K562 (cell line): Measurements from ENCODE around the gene RNASEH2C. TPM values are rescaled to one million over a fixed set of nuclear protein-coding genes. Genes with fewer than 3 reads are reported as not detected.
A peak's percentile ranks its signal among the peaks of the same experiment; 100 is the strongest.

Experiments used
- ARNT ChIP-seq, 2 experiments: fragments of 450-650 bp; IDR thresholded peaks; 2 replicates each; pipeline ENCODE4 v1.6.1; 2016; ENCODE audit warnings: mild to moderate bottlenecking in 1 of 2
- CCAR2 ChIP-seq: fragments of 200-400 bp; formaldehyde crosslinking; IDR thresholded peaks from 2 replicates; pipeline ENCODE4 v1.6.1; 2017; ENCODE audit warnings: mild to moderate bottlenecking, low read depth, low read length
- ERF ChIP-seq: fragments of 450-650 bp; formaldehyde crosslinking; IDR thresholded peaks from 2 replicates; pipeline ENCODE4 v1.4.0; 2020; ENCODE audit warnings: mild to moderate bottlenecking, mixed read lengths
- GATAD2A ChIP-seq: fragments of 450-650 bp; IDR thresholded peaks from 2 replicates; pipeline ENCODE4 v1.6.1; 2017
- HNRNPLL ChIP-seq: fragments of 200-400 bp; formaldehyde crosslinking; IDR thresholded peaks from 2 replicates; pipeline ENCODE4 v1.6.1; 2017; ENCODE audit warnings: low read length, low read depth, mild to moderate bottlenecking; ENCODE audit not compliant: poor library complexity, severe bottlenecking
- KAT8 ChIP-seq: fragments of 450-650 bp; IDR thresholded peaks from 2 replicates; pipeline ENCODE4 v1.6.1; 2016; ENCODE audit warnings: low read depth, mild to moderate bottlenecking
- LARP7 ChIP-seq: fragments of 450-650 bp; IDR thresholded peaks from 2 replicates; pipeline ENCODE4 v1.6.1; 2016
- OTX1 ChIP-seq: fragments of 450-650 bp; formaldehyde crosslinking; IDR thresholded peaks from 2 replicates; pipeline ENCODE4 v1.4.0; 2022; ENCODE audit warnings: mild to moderate bottlenecking
- PHF20 ChIP-seq: fragments of 450-650 bp; IDR thresholded peaks from 2 replicates; pipeline ENCODE4 v1.6.1; 2018; ENCODE audit not compliant: partially characterized antibody
- PML ChIP-seq: IDR thresholded peaks from 2 replicates; pipeline ENCODE4 v1.6.1; 2012; ENCODE audit warnings: low read length, inconsistent platforms
- POLR3G ChIP-seq: IDR thresholded peaks from 2 replicates; pipeline ENCODE4 v1.6.1; 2011; ENCODE audit not compliant: insufficient read length, insufficient replicate concordance; ENCODE audit errors: extremely low read depth
- SMAD2 ChIP-seq: fragments of 150-350 bp; IDR thresholded peaks from 2 replicates; pipeline ENCODE4 v1.6.1; 2014; ENCODE audit warnings: low read depth, mild to moderate bottlenecking, low read length
- ZFP36 ChIP-seq: fragments of 150-350 bp; IDR thresholded peaks from 2 replicates; pipeline ENCODE4 v1.6.1; 2018; ENCODE audit warnings: low read length, low read depth; ENCODE audit not compliant: partially characterized antibody
- ZNF146 ChIP-seq: IDR thresholded peaks from one replicate; pipeline ENCODE4 v1.6.1; 2018; ENCODE audit warnings: missing compliant biosample characterization; ENCODE audit not compliant: unreplicated experiment
- ZNF217 ChIP-seq: sonication (generic); formaldehyde crosslinking; IDR thresholded peaks from 2 replicates; pipeline ENCODE4 v1.8.0; 2022; ENCODE audit warnings: mild to moderate bottlenecking, missing genetic modification reagents
- ZNF408 ChIP-seq: fragments of 250-450 bp; sonication (Bioruptor Pico); IDR thresholded peaks from 2 replicates; pipeline ENCODE4 v1.4.0; 2020; ENCODE audit warnings: low read depth, mild to moderate bottlenecking, moderate library complexity
- ZNF57 ChIP-seq: fragments of 450-650 bp; formaldehyde crosslinking; IDR thresholded peaks from 2 replicates; pipeline ENCODE4 v1.4.0; 2020; ENCODE audit warnings: mild to moderate bottlenecking, moderate library complexity
- polyA plus RNA-seq, 8 experiments: library from polyadenylated mRNA; depleted of rRNA in 4 of 8; stranded (reverse) in 5 of 8; unstranded in 3 of 8; fragments of >200 nt; fragmentation: Nextera tagmentation in 2 of 8; fragmentation: Illumina TruSeq in 1 of 8; extraction: Ambion mirVana in 2 of 8; extraction: Trizol in 1 of 8; gene quantifications; 2 replicates each; pipeline versions ENCODE4 v1.2.1 to v1.2.3, GENCODE V29; 2011 to 2014; ENCODE audit warnings: inconsistent platforms in 1 of 8, missing spikeins in 1 of 8
- total RNA-seq, 7 experiments: library from RNA; depleted of rRNA in 6 of 7; stranded (reverse); fragments of >200 nt in 6 of 7; fragmentation: Illumina TruSeq in 2 of 7; extraction: Trizol in 2 of 7; gene quantifications; 2 replicates each; pipeline versions ENCODE4 v1.2.1 to v1.2.3, GENCODE V29; 2011 to 2021; ENCODE audit warnings: low replicate concordance in 1 of 7
- TF ChIP-seq, protein P1 (sequence below): fragments of 450-650 bp; IDR thresholded peaks from 2 replicates; pipeline ENCODE4 v1.7.1; 2018; ENCODE audit warnings: mild to moderate bottlenecking, low read depth; ENCODE audit not compliant: partially characterized antibody
- TF ChIP-seq, protein P2 (sequence below), 2 experiments: fragments of 450-650 bp; IDR thresholded peaks; 2 replicates each; pipeline ENCODE4 v1.6.1; 2018; ENCODE audit warnings: mild to moderate bottlenecking in 2 of 2, low read depth in 1 of 2; ENCODE audit not compliant: partially characterized antibody in 2 of 2
- TF ChIP-seq, protein P3 (sequence below), 2 experiments: fragments of 450-650 bp in 1 of 2; sonication (generic) in 1 of 2; formaldehyde crosslinking in 1 of 2; IDR thresholded peaks in 1 of 2; conservative IDR thresholded peaks in 1 of 2; 2 replicates each; pipeline versions ENCODE4 v1.6.1 to v1.8.1; 2016 to 2023; ENCODE audit warnings: mild to moderate bottlenecking in 2 of 2, moderate library complexity in 2 of 2, inconsistent platforms in 1 of 2, missing genetic modification reagents in 1 of 2
- TF ChIP-seq, protein P4 (sequence below): sonication (generic); formaldehyde crosslinking; IDR thresholded peaks from 2 replicates; pipeline ENCODE4 v1.8.0; 2022; ENCODE audit warnings: mild to moderate bottlenecking, missing genetic modification reagents
- TF ChIP-seq, protein P5 (sequence below): fragments of 450-650 bp; IDR thresholded peaks from 2 replicates; pipeline ENCODE4 v1.6.1; 2016; ENCODE audit warnings: low read depth, mild to moderate bottlenecking, moderate library complexity

Gene RNASEH2C
- total and polyA plus RNA-seq, 9 of the 15 experiments (the other 6 are each of a cell fraction or from before 2014, with no cell fraction given), result 5.4 to 78.2 (median 15.6) TPM

DNA sequence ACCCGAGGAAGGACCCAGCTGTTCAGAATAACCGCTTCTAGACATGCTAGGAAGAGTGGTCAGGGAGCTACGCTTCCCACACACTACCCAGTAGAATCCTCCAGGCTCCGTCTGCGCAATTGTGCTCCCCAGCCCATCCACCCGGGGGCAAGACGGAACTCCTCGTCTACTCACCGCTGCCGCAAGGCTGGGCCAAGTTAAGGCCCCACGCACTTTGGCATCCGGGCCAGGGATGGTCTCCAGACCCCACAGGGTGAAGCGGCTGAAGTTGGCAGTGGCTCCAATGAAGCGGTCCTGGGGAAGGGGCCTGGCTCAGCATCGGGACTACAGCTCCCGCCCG is 757 bp downstream of the RNASEH2C start (continued):
- TF ChIP-seq, protein P1, sequence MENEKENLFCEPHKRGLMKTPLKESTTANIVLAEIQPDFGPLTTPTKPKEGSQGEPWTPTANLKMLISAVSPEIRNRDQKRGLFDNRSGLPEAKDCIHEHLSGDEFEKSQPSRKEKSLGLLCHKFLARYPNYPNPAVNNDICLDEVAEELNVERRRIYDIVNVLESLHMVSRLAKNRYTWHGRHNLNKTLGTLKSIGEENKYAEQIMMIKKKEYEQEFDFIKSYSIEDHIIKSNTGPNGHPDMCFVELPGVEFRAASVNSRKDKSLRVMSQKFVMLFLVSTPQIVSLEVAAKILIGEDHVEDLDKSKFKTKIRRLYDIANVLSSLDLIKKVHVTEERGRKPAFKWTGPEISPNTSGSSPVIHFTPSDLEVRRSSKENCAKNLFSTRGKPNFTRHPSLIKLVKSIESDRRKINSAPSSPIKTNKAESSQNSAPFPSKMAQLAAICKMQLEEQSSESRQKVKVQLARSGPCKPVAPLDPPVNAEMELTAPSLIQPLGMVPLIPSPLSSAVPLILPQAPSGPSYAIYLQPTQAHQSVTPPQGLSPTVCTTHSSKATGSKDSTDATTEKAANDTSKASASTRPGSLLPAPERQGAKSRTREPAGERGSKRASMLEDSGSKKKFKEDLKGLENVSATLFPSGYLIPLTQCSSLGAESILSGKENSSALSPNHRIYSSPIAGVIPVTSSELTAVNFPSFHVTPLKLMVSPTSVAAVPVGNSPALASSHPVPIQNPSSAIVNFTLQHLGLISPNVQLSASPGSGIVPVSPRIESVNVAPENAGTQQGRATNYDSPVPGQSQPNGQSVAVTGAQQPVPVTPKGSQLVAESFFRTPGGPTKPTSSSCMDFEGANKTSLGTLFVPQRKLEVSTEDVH, result no peak
- TF ChIP-seq PML, result no peak
- TF ChIP-seq KAT8, result no peak
- TF ChIP-seq, protein P2, sequence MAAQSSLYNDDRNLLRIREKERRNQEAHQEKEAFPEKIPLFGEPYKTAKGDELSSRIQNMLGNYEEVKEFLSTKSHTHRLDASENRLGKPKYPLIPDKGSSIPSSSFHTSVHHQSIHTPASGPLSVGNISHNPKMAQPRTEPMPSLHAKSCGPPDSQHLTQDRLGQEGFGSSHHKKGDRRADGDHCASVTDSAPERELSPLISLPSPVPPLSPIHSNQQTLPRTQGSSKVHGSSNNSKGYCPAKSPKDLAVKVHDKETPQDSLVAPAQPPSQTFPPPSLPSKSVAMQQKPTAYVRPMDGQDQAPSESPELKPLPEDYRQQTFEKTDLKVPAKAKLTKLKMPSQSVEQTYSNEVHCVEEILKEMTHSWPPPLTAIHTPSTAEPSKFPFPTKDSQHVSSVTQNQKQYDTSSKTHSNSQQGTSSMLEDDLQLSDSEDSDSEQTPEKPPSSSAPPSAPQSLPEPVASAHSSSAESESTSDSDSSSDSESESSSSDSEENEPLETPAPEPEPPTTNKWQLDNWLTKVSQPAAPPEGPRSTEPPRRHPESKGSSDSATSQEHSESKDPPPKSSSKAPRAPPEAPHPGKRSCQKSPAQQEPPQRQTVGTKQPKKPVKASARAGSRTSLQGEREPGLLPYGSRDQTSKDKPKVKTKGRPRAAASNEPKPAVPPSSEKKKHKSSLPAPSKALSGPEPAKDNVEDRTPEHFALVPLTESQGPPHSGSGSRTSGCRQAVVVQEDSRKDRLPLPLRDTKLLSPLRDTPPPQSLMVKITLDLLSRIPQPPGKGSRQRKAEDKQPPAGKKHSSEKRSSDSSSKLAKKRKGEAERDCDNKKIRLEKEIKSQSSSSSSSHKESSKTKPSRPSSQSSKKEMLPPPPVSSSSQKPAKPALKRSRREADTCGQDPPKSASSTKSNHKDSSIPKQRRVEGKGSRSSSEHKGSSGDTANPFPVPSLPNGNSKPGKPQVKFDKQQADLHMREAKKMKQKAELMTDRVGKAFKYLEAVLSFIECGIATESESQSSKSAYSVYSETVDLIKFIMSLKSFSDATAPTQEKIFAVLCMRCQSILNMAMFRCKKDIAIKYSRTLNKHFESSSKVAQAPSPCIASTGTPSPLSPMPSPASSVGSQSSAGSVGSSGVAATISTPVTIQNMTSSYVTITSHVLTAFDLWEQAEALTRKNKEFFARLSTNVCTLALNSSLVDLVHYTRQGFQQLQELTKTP (IDR thresholded peaks at IDR 0.05; ENCODE audit: low read depth in 1 of 2, partially characterized antibody in 2 of 2), result no peak
- no peak for TF ChIP-seq ZNF408
- TF ChIP-seq ARNT (IDR thresholded peaks at IDR 0.05), result no peak
- no peak for TF ChIP-seq GATAD2A
- no peak for TF ChIP-seq ZNF57 (CRISPR knock-in tag)
- TF ChIP-seq HNRNPLL, result peak; percentile 14
- no peak for TF ChIP-seq PHF20
- no peak for TF ChIP-seq ZFP36
- no peak for TF ChIP-seq LARP7
- TF ChIP-seq CCAR2, result no peak
- TF ChIP-seq, protein P3, sequence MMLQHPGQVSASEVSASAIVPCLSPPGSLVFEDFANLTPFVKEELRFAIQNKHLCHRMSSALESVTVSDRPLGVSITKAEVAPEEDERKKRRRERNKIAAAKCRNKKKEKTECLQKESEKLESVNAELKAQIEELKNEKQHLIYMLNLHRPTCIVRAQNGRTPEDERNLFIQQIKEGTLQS (IDR thresholded peaks at IDR 0.05), result no peak
- TF ChIP-seq, protein P3 (CRISPR knock-in tag; conservative IDR thresholded peaks at IDR 0.05), result no peak
- 0 out of 2 replicates have a peak, but pooled peaks have one; percentile 58 for TF ChIP-seq ERF
- TF ChIP-seq SMAD2, result no peak
- TF ChIP-seq ZNF217 (CRISPR knock-in tag), result no peak
- TF ChIP-seq ZNF146 (CRISPR knock-in tag), result no peak
- TF ChIP-seq, protein P4, sequence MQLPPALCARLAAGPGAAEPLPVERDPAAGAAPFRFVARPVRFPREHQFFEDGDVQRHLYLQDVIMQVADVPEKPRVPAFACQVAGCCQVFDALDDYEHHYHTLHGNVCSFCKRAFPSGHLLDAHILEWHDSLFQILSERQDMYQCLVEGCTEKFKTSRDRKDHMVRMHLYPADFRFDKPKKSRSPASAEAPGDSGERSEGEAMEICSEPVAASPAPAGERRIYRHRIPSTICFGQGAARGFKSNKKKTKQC (CRISPR knock-in tag), result peak; percentile 41; the same call in 1 of the 2 replicates
- TF ChIP-seq OTX1, result 0 out of 2 replicates have a peak, but pooled peaks have one; percentile 6
- TF ChIP-seq POLR3G, result no peak
- TF ChIP-seq, protein P5, sequence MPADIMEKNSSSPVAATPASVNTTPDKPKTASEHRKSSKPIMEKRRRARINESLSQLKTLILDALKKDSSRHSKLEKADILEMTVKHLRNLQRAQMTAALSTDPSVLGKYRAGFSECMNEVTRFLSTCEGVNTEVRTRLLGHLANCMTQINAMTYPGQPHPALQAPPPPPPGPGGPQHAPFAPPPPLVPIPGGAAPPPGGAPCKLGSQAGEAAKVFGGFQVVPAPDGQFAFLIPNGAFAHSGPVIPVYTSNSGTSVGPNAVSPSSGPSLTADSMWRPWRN, result no peak
